Activated naive CD4-positive, alpha-beta T cell treated with anti-CD3 and anti-CD28 coated beads, Interleukin-2, amount 10 ng/mL, durations not matched to agents 5 hours and 36 hours (primary cell): Measurements from ENCODE around the gene SHC2. TPM values are rescaled to one million over a fixed set of nuclear protein-coding genes. Genes with fewer than 3 reads are reported as not detected.

Source experiments
- total RNA-seq, 2 experiments: library from RNA; stranded (reverse); gene quantifications; one replicate each; pipeline ENCODE4 v1.2.3, GENCODE V29; 2021

SHC2 gene, protein sequence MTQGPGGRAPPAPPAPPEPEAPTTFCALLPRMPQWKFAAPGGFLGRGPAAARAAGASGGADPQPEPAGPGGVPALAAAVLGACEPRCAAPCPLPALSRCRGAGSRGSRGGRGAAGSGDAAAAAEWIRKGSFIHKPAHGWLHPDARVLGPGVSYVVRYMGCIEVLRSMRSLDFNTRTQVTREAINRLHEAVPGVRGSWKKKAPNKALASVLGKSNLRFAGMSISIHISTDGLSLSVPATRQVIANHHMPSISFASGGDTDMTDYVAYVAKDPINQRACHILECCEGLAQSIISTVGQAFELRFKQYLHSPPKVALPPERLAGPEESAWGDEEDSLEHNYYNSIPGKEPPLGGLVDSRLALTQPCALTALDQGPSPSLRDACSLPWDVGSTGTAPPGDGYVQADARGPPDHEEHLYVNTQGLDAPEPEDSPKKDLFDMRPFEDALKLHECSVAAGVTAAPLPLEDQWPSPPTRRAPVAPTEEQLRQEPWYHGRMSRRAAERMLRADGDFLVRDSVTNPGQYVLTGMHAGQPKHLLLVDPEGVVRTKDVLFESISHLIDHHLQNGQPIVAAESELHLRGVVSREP
- not detected for total RNA-seq

DNA sequence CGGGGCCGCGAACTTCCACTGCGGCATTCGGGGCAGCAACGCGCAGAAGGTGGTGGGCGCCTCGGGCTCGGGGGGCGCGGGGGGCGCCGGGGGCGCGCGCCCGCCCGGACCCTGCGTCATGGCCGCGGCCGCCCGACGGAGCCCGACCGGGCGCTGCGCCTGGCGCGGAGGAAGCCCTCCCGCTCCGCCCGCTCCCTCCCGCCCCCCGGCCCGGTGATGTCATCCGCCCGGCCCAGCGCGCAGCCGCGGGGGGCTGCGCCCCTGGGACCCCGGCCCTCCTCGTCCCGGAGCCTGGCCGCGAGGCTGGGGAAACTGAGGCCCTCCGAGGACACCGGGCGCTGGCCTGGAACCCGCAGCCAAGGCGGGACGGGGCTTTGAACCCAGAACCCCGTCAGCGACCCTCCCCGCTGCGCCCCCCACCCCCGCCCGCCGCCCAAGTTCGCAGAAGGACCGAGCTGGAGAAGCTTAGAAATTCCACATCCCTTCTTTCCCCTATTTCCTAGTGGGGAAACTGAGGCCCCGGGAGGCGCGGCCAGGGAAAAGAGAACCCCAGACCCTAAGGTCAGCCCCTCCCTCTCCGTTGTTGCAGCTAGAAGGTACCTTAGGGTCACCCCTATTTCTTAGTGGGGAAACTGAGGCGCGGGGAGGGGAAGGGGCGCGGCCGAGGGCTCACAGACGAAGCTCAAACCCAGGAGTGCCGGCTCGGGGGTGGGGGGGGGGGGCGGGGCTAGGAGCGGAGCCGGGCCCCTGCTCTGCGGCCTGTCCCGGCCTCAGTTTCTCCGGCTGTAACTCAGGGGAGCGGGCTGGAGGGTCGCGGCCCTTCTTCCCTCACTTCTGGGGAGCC, at the start of gene SHC2:
Gene SHC2, minus strand, starts transcription at position 157 of the 844 bp plus-strand sequence. Its CDS starts 37 bp downstream, at position 120.

DNA sequence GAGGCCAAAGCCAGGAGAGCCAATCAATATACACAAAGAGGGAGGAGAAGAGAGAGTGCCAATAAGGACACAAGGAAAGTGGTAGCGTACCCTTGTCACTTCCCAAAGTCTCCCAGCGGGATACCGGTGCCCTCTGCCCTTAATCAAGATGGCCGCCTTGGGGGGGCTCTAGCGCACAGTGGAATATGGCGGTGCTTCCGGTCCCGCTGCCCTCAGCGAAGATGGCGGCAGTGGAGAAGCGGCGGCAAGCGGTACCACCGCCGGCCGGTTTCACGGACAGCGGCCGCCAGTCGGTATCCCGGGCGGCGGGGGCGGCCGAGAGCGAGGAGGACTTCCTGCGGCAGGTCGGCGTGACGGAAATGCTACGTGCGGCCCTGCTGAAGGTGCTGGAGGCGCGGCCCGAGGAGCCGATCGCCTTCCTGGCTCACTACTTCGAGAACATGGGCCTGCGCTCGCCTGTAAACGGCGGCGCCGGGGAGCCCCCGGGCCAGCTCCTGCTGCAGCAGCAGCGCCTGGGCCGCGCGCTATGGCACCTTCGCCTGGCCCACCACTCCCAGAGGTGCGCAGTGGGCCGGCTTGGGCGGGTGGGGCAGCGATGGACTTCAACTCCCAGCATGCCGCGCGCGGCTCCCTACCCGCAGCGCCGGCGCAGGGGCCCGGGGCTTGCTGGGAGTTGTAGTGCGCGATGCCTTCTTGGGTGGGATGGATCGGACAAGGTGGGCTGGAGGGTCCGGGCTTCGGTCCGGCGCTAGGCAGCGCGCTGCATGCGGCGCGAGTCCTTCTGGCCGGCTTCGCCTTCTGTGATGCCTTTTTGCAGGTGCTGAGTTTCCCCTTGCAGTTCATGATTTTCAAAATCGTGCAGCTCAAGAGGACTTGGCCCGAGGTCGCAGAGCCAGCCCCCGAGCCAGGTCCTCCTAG, 46.7 kb upstream of the SHC2 start, which contains the start of gene TPGS1:
Gene TPGS1, plus strand, starts transcription at position 212 of the 918 bp plus-strand sequence. Its CDS starts 10 bp downstream, at position 222.

DNA sequence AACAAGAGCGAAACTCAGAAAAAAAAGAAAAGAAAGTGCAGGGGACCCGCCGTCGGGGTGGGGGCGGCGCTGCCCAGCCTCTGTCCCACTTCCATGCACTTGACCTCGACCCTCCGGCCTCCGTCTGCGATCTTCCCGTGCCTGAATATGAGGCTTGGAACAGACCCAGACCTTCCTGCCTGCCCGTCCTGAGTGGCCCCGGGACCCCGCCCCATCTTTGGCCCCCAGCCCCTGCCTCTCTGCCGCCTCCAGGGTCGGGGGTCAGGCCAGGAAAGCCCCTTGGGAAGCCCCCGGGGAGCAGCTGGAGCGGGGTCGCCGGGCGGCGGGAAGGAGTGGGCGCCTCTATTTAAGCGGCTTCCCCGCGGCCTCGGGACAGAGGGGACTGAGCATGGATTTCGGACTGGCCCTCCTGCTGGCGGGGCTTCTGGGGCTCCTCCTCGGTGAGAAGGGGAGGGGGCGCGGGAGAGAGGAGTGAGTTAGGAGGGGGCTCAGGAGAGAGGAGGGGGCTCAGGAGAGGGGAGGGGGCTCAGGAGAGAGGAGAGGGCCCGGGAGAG, 35.4 kb upstream of the SHC2 start, which contains the start of gene MADCAM1:
Gene MADCAM1, plus strand, starts transcription at position 375 of the 554 bp plus-strand sequence. Its CDS starts 14 bp downstream, at position 389.

DNA sequence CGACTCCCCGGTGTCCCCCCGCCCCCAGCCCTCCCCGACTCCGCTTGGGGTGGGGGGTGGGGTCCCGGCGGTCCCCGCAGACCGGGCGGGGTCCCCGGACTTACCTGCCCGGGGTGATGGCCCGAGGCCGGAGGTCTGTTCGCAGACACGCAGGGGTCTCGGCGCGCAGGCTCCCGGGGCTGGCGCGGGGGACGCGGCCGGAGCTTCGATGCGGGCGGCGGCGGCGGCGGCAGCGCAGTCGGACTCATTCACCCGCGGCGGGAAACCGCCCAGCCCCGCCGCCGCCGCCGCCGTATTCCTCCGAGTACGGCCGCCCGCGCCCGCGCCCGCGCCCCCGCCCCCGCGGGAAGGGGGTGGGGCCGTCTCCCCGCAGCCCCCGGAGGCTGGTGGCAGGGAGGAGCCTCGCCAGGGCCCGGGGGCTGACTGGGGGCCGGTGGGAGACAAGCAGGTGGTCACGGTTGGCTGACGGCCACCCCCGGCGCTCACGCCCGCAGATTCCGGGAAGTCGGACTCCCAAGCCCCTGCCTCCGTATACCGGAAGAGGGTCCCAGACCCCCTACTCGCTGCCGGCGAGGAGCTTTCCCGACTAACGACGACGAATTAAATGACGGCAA, 51.8 kb downstream of the SHC2 start, which contains the start of gene C2CD4C:
Gene C2CD4C, minus strand, starts transcription at position 246 of the 614 bp plus-strand sequence. CDS start 786 bp downstream, outside the sequence.

Other genes with a start within 250 kb of the SHC2 start
- under 1 TPM in 1 of 2 experiments, not detected in 1; 0.29 TPM for gene PLPP2, start 169.6 kb downstream of the SHC2 start, total RNA-seq
- gene MIER2, start 116.2 kb downstream of the SHC2 start, total RNA-seq = 10 to 100 TPM; 22.5 to 24.4 TPM
- gene C2CD4C, start 51.9 kb downstream of the SHC2 start, total RNA-seq = under 1 TPM; 0.14 to 0.20 TPM
- under 1 TPM; 0.26 to 0.53 TPM for gene MADCAM1, start 35.5 kb upstream of the SHC2 start, total RNA-seq
- gene TPGS1, start 46.5 kb upstream of the SHC2 start, total RNA-seq = 10 to 100 TPM; 28.3 to 31.9 TPM
- 10 to 100 TPM; 50.5 to 51.4 TPM for gene CDC34, start 70.7 kb upstream of the SHC2 start, total RNA-seq
- gene GZMM, start 83.0 kb upstream of the SHC2 start, total RNA-seq = 10 to 100 TPM; 49.7 to 52.1 TPM
- gene BSG, start 111.6 kb upstream of the SHC2 start, total RNA-seq = 100 to 1,000 TPM; 192 to 193 TPM
- 1 to 10 TPM; 5.2 to 5.6 TPM for gene HCN2, start 128.8 kb upstream of the SHC2 start, total RNA-seq
- gene POLRMT, start 172.5 kb upstream of the SHC2 start, total RNA-seq = 10 to 100 TPM; 51.6 to 54.5 TPM
- not detected for gene FGF22, start 178.8 kb upstream of the SHC2 start, total RNA-seq
- 10 to 100 TPM; 76.1 to 78.9 TPM for gene RNF126, start 202.2 kb upstream of the SHC2 start, total RNA-seq
- 1 to 10 TPM; 3.6 to 3.9 TPM for gene FSTL3, start 215.4 kb upstream of the SHC2 start, total RNA-seq
- not detected for gene PRSS57, start 234.4 kb upstream of the SHC2 start, total RNA-seq
- not detected for gene PALM, start 247.9 kb upstream of the SHC2 start, total RNA-seq